Cardiac septum (tissue), 1 donor: Measurements from ENCODE around the gene IL1B. TPM values are rescaled to one million over a fixed set of nuclear protein-coding genes. Genes with fewer than 3 reads are reported as not detected.
A peak's percentile ranks its signal among the peaks of the same experiment; 100 is the strongest.

Experiments used
- DNase-seq: peaks from one replicate; pipeline ENCODE4 v3.0.0-alpha.2; 2020; ENCODE audit warnings: low spot score
- intact Hi-C: fragments of 100-400 bp; cut with DNase I; formaldehyde crosslinking; loops from one replicate; pipeline ENCODE4 v1.14.0; 2022
- total RNA-seq: library from RNA; stranded (reverse); fragmentation: NEBNext Ultra II Directional; extraction: Animal tissue kit (Norgen Biotek cat#: 25700); gene quantifications from one replicate; pipeline ENCODE4 v1.2.1, GENCODE V29; 2021
- donor health status: DM: no; HTN: no; CAD: no.

Gene IL1B
- total RNA-seq, 1 donor from 2014 or later: 0.48 TPM

DNA sequence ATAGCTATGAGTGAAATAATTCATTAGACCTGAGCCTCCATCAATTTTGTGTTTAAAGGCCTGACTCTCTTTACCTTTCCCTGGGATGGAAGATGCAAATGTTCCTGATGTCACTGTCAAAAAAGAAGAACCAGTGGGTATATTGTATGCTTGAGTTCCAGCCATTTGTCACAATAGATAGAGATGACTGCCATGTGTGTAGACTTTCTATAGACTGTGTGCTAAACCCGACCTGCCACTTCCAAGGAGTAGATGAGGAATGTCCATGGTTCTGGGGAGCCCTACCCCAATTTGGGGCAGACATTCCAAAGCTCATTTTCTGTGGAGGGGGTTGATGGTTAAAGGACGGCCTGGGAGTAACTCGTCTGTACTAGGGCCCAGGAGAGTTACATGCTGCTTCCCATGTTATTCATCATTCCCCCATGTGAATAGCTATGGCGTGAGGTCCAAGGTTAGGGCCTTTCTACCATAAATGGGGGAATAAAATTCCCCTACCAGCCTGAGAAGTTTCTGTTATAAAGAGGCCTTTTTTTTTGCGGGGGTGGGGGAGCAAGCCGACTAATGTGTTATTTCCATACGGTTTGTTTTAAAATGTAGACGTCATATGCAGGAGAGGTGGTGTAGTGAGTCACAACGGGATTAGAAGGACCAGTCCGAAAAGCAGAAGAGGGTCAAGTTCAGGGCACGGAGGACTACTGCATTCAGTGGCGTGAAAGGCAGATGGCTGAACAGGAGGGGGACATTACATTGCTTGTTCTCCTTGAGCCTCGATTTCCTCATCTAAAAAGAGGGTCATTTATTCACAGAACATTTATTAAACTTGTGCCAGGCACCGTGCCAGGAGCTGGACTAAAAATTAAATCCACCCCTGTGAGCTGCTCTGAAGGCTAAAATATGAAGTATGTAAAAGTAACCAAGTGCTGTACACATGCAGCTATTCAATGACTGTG is 24.0 kb downstream of the IL1B start:
- no peak for DNase-seq
- intact Hi-C loops: loop anchor here (2.0 to 5.0 kb wide), 2 partner anchors 45 to 56 kb away; no protein-coding TSS in a partner anchor

DNA sequence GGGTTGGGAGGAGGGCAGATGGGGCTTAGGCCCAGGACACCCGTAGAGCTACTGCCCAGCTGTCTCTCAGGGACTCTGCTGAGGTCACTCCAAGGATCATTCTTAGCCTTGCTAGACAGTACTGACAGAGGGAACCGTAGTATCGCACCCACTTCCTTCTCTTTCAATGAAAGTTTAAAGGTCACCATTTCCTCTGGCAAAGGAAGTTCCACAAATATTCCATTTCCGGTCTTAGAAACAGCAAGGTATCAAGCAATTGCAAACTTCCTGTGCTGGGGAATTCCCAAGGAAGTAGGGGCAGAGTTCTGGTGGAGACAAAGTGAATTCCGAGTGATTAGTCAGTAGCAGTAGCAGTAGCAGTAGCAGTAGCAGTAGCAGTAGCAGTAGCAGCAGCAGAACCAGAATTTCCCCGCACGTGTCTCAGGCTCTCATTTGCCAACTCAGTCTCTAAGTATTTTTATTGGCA is 24.7 kb downstream of the IL1B start:
- intact Hi-C loops: loop anchor here (2.0 to 5.0 kb wide), 2 partner anchors 45 to 57 kb away; no protein-coding TSS in a partner anchor
- no peak for DNase-seq

DNA sequence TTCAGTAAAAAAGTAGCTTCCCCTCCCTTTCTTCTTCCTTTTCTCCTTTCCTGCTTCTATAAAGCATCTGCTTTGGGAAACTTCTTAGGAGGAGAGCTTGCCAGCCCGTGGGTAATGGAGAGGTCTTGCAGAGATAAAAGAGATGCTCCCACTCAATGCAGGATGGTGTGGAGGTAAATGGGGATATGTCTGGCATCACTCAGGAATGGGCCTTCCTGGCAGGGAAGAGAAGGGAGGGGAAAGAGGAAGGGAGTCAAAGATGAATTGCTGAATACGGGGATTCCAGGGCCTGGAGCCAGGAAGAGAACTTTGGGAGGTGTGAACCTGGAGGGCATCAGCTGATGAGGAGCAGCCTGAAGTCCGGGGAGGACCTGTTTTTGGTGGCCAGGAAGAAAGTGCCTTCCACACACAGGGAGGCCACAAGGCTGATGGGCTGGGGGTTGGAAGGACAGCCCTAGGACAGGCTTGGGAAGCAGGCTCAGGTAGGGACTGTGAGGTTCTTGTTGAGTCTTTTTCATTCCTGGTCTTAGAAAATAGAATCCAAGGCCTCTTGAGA is 25.2 kb downstream of the IL1B start:
- DNase-seq: no peak
- intact Hi-C loops: loop anchor here (5.0 kb wide), 1 partner anchor 44 kb away; no protein-coding TSS in a partner anchor

DNA sequence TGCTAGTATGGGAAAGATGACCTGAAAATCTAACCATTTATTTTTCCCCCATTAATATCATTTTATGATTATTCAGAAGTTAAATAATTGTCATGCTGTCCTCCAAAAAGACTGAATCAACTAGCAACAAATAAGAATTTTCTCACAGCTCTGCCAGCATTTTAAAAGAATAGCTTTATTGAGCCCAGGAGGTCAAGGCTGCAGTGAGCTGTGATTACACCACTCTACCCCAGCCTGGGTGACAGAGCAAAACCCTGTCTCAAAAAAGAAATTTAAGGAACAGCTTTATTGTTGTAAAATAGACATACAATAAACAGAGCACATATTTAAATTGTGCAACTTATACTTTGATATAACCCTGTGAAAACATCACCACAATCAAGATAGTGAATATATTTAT is 27.5 kb downstream of the IL1B start:
- intact Hi-C loops: no loop called here

DNA sequence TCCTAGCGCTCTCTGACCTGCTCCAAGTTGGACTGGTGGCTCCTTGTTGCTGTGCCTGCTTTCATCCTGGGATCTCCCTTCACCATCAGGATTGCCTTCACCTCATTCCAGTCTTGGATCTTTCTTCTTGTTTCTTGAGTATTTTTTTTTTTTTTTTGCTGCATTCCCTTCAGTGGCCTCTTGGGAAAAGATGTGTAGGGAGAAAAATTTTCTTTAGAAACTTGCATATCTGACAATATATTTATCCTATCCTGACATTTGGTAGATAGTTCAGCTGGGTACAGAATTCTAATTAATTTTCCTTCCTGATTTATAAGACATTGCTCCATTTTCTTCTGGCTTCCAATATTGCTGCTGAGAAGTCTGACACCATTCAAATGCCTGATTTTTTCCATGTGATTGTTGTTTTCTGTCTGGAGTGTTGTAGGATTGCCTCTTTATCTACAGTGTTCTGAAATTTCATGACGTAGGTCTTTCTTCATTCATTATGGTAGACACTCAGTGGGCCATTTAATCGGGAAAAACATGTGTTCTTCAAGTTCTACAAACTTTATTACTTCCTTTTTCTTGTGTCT is 29.3 kb downstream of the IL1B start:
- DNase-seq: no peak
- intact Hi-C loops: no loop called here

More for the DNA sequence above, 27.5 kb downstream of the IL1B start:
- DNase-seq: no peak

DNA sequence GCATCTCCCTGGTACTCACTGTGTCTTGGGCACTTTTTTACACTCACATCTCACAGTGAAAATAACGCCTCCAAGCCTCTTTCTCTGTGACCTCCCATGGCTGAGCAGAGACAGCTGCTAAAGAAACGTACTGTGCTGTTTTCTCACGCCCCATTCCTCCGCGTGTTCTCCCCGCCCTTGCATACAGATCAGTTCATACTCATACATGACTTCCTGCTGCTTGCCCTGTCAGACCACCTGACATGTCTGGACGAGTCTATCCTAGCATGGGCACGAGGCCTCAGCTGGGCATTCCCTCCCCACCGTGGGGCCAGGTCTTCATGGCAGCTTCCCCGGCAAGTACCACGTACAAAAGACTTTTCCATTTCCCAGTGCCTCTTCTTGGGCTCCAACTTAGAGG is 31.0 kb downstream of the IL1B start:
- no peak for DNase-seq
- intact Hi-C loops: no loop called here

DNA sequence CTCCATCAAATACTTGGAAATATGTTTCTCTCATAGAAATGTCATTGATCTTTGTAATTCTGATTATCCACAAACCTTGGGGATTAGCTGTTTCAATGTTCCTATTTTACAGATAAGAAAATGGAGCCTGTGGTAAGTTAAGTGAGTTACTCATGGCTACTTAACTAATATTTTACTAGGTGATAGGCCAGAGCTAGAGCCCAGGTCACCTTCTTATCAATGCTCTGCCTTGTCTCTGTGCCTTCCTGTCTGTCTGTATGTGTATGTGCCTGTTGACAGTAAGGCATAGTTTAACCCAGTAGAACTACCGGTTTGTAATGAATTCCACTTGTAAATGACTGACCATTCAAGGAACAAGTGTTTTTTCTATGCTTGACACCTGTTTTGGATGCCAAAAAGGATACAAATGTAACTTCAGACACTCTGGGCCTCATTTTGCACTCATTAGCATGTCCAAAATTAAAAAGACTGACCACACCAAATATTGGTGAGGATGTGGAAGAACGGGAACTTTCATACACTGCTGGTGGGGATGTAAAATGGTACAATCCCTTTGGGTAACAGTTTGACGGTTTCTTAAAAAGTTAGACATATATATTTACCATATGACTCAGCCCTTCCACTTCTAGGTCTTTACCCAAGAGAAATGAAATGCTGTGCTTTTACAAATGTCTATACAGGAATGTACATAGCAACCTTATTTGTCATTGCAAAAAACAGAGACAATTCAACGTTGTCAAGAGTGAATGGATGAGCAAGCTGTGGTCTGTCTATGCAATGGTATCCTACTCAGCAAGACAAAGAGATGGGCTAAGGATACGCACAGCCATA is 32.7 kb downstream of the IL1B start:
- no peak for DNase-seq
- intact Hi-C loops: no loop called here

DNA sequence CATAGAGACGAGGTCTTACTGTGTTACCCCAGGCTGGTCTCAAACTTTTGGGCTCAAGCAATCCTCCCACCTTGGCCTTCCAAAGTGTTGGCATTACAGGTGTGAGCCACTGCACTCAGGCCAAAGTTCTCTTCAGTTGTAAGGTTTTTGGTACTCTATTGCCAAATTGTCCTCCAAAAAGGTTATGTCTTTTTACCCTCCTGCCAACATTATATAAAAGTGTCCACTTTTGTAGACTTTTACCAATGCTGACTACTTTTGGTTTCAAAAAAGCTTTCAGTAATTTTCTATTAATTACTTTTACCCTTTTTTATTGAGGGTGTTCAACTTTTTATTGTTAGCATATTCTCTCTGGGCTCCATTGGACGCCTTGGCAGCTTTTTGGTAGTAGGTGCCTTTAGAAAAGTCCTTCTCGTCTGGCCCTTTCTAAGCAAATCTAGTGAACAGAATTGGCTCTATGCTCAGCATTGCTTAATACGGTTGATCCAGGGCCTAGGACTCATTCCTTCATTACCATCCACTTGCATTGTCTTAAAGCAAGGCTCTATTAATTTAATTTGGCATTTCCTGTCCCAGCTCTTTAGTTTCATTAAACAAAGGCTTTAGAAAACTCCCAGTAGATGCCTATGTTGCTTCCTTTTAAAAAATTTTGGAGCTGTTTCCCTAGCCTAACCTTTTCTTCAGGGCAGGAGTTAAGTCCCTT is 35.5 kb downstream of the IL1B start:
- DNase-seq: no peak
- intact Hi-C loops: no loop called here

DNA sequence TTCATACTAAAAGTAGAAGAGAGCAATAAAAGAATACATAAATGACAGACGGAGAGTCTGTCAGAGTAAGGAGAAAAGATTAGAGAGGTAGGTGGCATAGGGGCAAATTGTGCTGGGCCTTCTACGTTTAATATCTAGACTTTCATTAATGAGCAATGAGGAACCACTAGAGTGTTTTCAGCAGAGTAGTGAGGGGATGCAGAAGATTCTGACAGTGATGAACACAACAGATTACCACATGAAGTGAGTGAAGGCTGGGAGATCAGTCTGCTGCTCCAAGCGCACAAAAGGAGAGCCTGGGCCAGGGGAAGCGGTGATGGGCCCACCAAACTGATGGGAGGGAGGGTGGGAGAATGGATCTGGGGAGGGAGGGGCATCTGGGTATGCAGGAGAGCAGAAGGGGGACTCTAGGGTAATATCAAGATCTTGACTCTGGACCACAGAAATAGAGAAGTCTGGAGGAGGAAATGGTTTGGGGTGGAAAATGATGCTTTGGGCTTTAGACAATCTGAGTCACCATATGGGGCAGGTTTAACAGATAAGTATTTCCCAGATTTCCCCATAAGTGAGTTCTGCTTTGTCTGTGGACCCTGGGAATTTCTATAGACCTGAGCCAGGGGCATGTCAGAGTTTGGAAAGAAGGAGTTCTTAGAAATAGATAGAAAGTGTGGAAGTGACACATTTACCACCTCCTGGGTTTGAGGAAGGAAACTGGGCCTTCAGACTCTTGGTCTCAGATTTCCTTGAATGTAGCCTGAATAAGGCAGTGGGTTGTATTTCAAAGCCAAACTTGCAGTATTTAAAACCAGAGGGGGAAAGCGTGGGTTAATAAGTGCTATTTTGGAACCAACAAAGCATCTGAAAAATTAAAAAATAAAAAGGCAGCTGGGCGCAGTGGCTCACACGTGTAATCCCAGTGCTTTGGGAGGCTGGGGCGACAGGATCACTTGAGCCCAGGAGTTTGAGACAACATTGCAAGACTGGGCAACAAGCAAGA is 37.3 kb downstream of the IL1B start:
- intact Hi-C loops: no loop called here
- no peak for DNase-seq

DNA sequence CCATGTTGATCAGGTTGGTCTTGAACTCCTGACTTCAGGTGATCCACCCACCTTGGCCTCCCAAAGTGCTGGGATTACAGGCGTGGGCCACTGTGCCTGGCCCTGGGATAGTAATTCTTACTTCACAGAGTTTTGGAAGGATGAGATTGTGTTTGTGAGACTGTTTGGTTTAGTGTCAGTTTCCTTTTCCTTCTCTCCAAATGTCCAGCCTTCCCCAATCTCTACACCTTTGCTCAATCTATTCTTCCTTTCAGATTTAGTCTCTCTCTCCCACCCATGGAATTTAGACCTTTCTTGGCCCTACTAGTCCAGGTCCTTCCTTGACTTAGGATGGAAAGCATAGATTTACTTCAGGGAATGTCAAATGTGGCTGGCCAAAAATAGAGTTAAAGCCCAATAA is 40.1 kb downstream of the IL1B start:
- intact Hi-C loops: no loop called here

DNA sequence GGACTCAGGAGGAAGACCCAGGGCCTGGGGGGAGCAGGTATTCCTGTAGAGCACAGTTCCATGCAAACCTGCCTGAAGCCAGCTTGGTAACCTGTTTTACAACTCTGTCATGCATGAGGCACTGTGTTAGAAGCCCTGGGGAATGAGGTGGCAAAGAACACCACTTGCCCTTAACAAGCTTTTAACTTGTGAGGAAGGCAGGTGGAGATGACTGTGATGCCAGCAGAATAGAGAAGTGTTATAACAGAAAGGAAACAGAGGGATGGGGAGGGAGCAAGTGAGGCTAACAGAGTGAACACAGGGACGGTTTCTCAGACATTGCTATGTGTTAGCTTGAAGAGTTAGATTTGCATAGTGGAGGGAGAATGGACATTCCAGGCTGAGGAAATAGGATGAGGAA is 40.8 kb downstream of the IL1B start:
- intact Hi-C loops: no loop called here
- DNase-seq: no peak

More for the DNA sequence above, 40.1 kb downstream of the IL1B start:
- no peak for DNase-seq

DNA sequence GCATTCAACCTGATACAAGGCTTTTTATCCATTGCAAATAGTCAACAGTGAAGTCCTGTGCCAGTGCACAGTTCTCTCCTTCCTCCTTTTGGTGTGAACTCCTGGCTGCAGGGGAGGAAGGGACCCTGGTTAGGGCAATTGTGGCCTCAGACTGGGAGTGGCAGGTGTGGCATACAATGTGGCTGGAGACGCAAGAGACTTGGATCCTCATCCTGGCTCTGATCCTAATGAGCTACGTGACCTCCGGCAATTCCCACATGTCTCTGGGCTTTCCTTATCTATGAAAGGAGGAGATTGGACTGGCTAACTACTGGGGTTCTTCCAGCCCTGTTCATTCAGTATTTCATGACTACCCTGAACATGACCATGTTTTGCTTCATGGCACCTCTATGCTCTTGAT is 41.7 kb downstream of the IL1B start:
- intact Hi-C loops: no loop called here
- no peak for DNase-seq

DNA sequence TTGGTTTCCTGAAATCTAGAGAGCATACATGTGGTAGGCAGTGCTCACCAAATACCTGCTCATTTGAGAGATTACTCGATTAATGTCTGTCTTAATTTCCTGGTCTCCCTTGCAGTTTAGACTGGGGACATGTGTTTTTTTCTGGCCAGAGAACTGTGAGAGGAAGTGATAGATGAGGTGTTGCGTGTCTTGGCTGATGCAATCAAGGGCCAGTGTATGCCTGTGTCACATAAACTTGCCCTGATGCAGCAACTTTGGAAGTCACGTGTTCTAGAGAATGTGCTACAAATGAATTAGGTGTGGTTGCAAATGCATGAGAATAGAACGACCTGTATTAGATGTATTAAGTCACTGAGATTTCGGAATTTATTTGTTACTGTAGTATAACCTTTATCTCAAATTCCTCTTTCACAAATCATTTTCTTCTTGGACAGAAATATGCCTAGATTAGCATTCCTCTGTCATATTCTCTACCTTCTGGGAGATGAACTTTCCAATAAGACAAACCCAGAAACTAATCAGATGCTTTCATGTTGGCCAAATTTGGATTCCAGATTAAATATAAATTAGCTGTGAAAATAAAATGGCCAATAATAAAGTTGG is 42.3 kb downstream of the IL1B start:
- DNase-seq: peak; percentile 85
- intact Hi-C loops: no loop called here

DNA sequence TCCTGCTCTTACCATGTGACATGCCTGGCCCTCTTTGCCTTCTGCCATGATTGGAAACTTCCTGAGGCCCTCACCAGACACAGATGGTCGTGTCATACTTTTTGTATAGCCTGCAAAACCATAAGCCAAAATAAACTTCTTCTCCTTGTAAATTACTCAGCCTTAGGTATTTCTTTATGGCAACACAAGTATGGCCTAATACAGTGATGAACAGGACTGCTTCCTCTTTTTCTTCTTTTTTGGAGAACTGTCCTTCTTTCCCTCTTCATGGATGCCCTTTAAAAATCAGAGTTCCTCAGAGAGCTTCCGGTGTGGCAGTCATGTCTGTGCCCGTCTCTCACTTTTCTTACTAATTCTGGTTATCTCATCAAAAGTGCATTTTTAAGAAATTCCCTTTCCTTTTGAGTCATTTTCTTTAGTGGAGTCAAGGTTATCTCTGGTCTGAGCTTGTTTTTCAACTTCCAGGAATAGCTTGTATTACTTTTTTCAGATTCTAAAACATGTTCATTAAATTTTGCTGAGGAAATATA is 43.1 kb downstream of the IL1B start:
- intact Hi-C loops: no loop called here

DNA sequence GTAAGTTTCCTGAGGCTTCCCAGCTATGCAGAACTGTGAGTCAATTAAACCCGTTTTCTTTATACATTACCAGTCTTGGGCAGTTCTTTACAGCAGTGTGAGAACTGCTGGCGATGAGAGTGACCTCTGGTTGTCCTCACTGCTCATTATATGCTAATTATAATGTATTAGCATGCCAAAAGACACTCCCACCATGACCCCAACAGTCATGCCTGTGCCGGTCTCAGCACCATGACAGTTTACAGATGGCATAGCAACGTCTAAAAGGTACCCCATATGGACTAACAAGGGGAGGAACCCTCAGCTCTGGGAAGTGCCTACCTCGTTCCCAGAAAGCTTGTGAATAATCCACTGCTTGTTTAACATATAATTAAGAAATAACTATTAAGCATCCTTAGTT is 44.2 kb downstream of the IL1B start:
- intact Hi-C loops: no loop called here
- DNase-seq: no peak

More for the DNA sequence above, 43.1 kb downstream of the IL1B start:
- no peak for DNase-seq

DNA sequence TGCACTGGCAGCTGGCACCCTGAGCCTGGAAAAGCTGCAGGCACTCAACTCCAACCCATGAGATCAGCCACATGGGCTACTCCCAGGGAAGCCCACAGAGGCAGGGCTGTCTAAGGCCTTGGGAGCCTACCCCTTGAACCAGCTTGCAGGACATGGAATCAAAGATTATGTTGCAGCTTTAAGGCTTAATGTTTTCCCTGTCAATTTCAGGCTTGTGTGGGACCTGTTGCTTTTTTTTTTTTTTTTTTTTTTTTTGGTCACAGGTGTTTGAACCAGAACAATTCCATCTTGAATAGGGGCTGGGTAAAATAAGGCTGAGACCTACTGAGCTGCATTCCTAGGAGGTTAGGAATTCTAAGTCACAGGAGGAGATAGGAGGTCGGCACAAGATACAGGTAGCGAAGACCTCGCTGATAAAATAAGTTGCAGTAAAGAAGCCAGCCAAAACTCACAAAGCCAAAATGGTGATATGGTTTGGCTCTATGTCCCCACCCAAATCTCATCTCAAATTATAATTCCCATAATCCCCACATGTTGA is 44.8 kb downstream of the IL1B start:
- no peak for DNase-seq
- intact Hi-C loops: no loop called here

DNA sequence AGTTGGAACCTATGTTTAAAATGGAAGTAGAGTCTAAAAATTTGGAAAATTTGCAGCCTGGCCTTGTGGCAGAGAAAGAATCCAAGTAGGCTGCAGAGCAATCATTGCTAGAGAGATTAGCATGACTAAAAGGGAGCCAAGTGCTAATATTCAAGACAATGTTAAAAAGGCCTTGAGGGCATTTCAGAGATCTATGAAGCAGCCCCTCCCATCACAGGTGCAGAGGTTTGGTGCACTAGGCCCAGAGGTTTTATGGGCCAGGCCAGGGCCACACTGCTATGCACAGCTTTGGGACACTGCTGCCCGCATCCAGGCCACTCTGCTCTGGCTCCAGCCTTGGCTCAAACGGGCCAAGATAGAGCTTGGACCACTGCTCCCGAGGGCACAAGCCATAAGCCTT is 45.6 kb downstream of the IL1B start:
- intact Hi-C loops: no loop called here
- no peak for DNase-seq
